Measurements from ENCODE around the gene FASTKD2. TPM values are rescaled to one million over a fixed set of nuclear protein-coding genes. Genes with fewer than 3 reads are reported as not detected.
A peak's percentile ranks its signal among the peaks of the same experiment; 100 is the strongest.

Gene FASTKD2
- total RNA-seq, 4 donors from 2014 or later, result 18.4 to 39.3 (median 30.2) TPM

GRCh38 chr2:206800506-206801417, 35.4 kb downstream of the FASTKD2 start:
- 23 to 36% methylated on average over 10 to 12 of the region's 12 CpGs for WGBS, 2 donors
- Histone ChIP-seq H3K27me3 (no peaks in the 10 kb centered on the region), H3K4me1 (peaks cover 0 to 17% (median 0%) of the 10 kb centered on the region in 3 donors), H3K4me3 (peak overlapping the region in 1 of 4 donors; percentile 24), H3K36me3 (peaks cover 0 to 10% (median 0%) of the 10 kb centered on the region in 3 donors), H3K9me3 (no peaks in the 10 kb centered on the region), H3K27ac (no peak overlapping the region)
- intact Hi-C loops (cut with DNase I), result loop anchor here (5.0 kb wide), 1 partner anchor 672 kb away; no protein-coding TSS in a partner anchor
- TF ChIP-seq POLR2A (IDR thresholded peaks at IDR 0.05) (no peak), CTCF (IDR thresholded peaks at IDR 0.05) (peak in 5 of 6 experiments; percentile 42 to 76 (median 64))
- DNase-seq, result no peak

GRCh38 chr2:206801418-206802189, 36.2 kb downstream of the FASTKD2 start:
- 68 to 69% methylated on average over 9 of the region's 9 CpGs for WGBS, 2 donors
- no peak for DNase-seq
- Histone ChIP-seq H3K27ac (no peak overlapping the region), H3K27me3 (no peaks in the 10 kb centered on the region), H3K4me1 (peaks cover 0 to 17% (median 0%) of the 10 kb centered on the region in 3 donors), H3K9me3 (no peaks in the 10 kb centered on the region), H3K36me3 (peaks cover 0 to 3% (median 0%) of the 10 kb centered on the region in 3 donors), H3K4me3 (no peak overlapping the region)
- TF ChIP-seq POLR2A (IDR thresholded peaks at IDR 0.05) (no peak), CTCF (IDR thresholded peaks at IDR 0.05) (no peak)
- intact Hi-C loops (cut with DNase I), result loop anchor here (5.0 kb wide), 1 partner anchor 671 kb away; no protein-coding TSS in a partner anchor

GRCh38 chr2:206802654-206803514, 37.5 kb downstream of the FASTKD2 start:
- H3K36me3 ChIP-seq, result no peaks in the 10 kb centered on the region
- 80 to 81% methylated on average over 7 of the region's 7 CpGs for WGBS, 2 donors
- no peak for DNase-seq
- peaks cover 0 to 17% (median 0%) of the 10 kb centered on the region in 3 donors for H3K4me1 ChIP-seq
- intact Hi-C loops (cut with DNase I), result loop anchor here (5.0 kb wide), 1 partner anchor 669 kb away; no protein-coding TSS in a partner anchor
- no peaks in the 10 kb centered on the region for H3K9me3 ChIP-seq
- TF ChIP-seq CTCF (IDR thresholded peaks at IDR 0.05) (no peak), POLR2A (IDR thresholded peaks at IDR 0.05) (no peak)
- no peak overlapping the region for H3K27ac ChIP-seq
- no peaks in the 10 kb centered on the region for H3K27me3 ChIP-seq
- H3K4me3 ChIP-seq, result no peak overlapping the region

- Histone ChIP-seq H3K36me3 (no peaks in the 10 kb centered on the region), H3K9me3 (no peaks in the 10 kb centered on the region), H3K27ac (no peak overlapping the region), H3K4me3 (no peak overlapping the region), H3K27me3 (no peaks in the 10 kb centered on the region), H3K4me1 (peaks cover 0 to 17% (median 0%) of the 10 kb centered on the region in 3 donors)
- no peak for DNase-seq
- intact Hi-C loops (cut with DNase I), result loop anchor here (5.0 kb wide), 1 partner anchor 668 kb away; no protein-coding TSS in a partner anchor
- 56 to 71% methylated on average over 5 of the region's 5 CpGs for WGBS, 2 donors
- no peak for TF ChIP-seq POLR2A (IDR thresholded peaks at IDR 0.05)
- no peak for TF ChIP-seq CTCF (IDR thresholded peaks at IDR 0.05)
Measured at GRCh38 chr2:206804326-206804725, 38.9 kb downstream of the FASTKD2 start.

Data from esophagus squamous epithelium (tissue), 5 donors.